Activated naive CD8-positive, alpha-beta T cell treated with anti-CD3 and anti-CD28 coated beads for 36 hours (primary cell): ENCODE results near the gene C4orf54. TPM values are rescaled to one million over a fixed set of nuclear protein-coding genes. Genes with fewer than 3 reads are reported as not detected.

ENCODE experiments used
- DNase-seq: peaks from one replicate; pipeline ENCODE4 v3.0.0; 2021
- H3K27ac Mint-ChIP-seq: one replicate; pipeline ENCODE4 v1.8.0; 2022; ENCODE audit warnings: mild to moderate bottlenecking, moderate library complexity, mixed read lengths
- H3K27me3 Mint-ChIP-seq: one replicate; pipeline ENCODE4 v1.8.0; 2022; ENCODE audit warnings: mild to moderate bottlenecking, mixed read lengths
- H3K36me3 Mint-ChIP-seq: one replicate; pipeline ENCODE4 v1.8.0; 2021; ENCODE audit warnings: mild to moderate bottlenecking, mixed read lengths
- H3K4me1 Mint-ChIP-seq: one replicate; pipeline ENCODE4 v1.8.0; 2021; ENCODE audit warnings: mixed read lengths
- H3K4me3 Mint-ChIP-seq: one replicate; pipeline ENCODE4 v1.8.0; 2022; ENCODE audit warnings: mild to moderate bottlenecking, moderate library complexity, mixed read lengths
- H3K9me3 Mint-ChIP-seq: one replicate; pipeline ENCODE4 v1.8.0; 2022; ENCODE audit warnings: mixed read lengths
- total RNA-seq, 2 experiments: library from RNA; stranded (reverse); gene quantifications; one replicate each; pipeline ENCODE4 v1.2.3, GENCODE V29; 2021

Gene C4orf54
- total RNA-seq, 2 experiments from 2014 or later, result not detected

- Mint-ChIP-seq H3K4me3 (no peak overlapping the region), H3K9me3 (no peaks in the 10 kb centered on the region), H3K27ac (no peak overlapping the region)
These were observed 40.3 kb downstream of the C4orf54 start for GRCh38 chr4:99617374-99617773.

GRCh38 chr4:99615170-99615820 lies 42.3 kb downstream of the C4orf54 start:
- H3K9me3 Mint-ChIP-seq, result no peaks in the 10 kb centered on the region
- no peak overlapping the region for H3K4me3 Mint-ChIP-seq
- no peak overlapping the region for H3K27ac Mint-ChIP-seq
- no peak for DNase-seq
- H3K4me1 Mint-ChIP-seq, result no peaks in the 10 kb centered on the region
- H3K36me3 Mint-ChIP-seq, result no peaks in the 10 kb centered on the region
- peaks cover 28% of the 10 kb centered on the region for H3K27me3 Mint-ChIP-seq

More at GRCh38 chr4:99617374-99617773, 40.3 kb downstream of the C4orf54 start:
- DNase-seq, result no peak
- Mint-ChIP-seq H3K4me1 (no peaks in the 10 kb centered on the region), H3K27me3 (peaks cover 24% of the 10 kb centered on the region), H3K36me3 (no peaks in the 10 kb centered on the region)

GRCh38 chr4:99614491-99614890 lies 43.1 kb downstream of the C4orf54 start:
- H3K27ac Mint-ChIP-seq, result no peak overlapping the region

GRCh38 chr4:99612704-99613103 lies 44.9 kb downstream of the C4orf54 start:
- no peaks in the 10 kb centered on the region for H3K9me3 Mint-ChIP-seq
- H3K4me3 Mint-ChIP-seq, result no peak overlapping the region
- no peak overlapping the region for H3K27ac Mint-ChIP-seq
- H3K36me3 Mint-ChIP-seq, result no peaks in the 10 kb centered on the region
- no peaks in the 10 kb centered on the region for H3K4me1 Mint-ChIP-seq
- peaks cover 30% of the 10 kb centered on the region for H3K27me3 Mint-ChIP-seq
- DNase-seq, result no peak

More at GRCh38 chr4:99614491-99614890, 43.1 kb downstream of the C4orf54 start:
- H3K9me3 Mint-ChIP-seq, result no peaks in the 10 kb centered on the region
- no peak for DNase-seq
- peaks cover 27% of the 10 kb centered on the region for H3K27me3 Mint-ChIP-seq
- H3K36me3 Mint-ChIP-seq, result no peaks in the 10 kb centered on the region
- no peaks in the 10 kb centered on the region for H3K4me1 Mint-ChIP-seq
- H3K4me3 Mint-ChIP-seq, result no peak overlapping the region

- no peak overlapping the region for H3K27ac Mint-ChIP-seq
- H3K36me3 Mint-ChIP-seq, result no peaks in the 10 kb centered on the region
- H3K4me1 Mint-ChIP-seq, result no peaks in the 10 kb centered on the region
- peaks cover 32% of the 10 kb centered on the region for H3K27me3 Mint-ChIP-seq
- H3K9me3 Mint-ChIP-seq, result no peaks in the 10 kb centered on the region
- no peak for DNase-seq
- H3K4me3 Mint-ChIP-seq, result no peak overlapping the region
These were observed 45.3 kb downstream of the C4orf54 start for GRCh38 chr4:99612281-99612680.

GRCh38 chr4:99610605-99611175 lies 46.9 kb downstream of the C4orf54 start:
- no peak overlapping the region for H3K27ac Mint-ChIP-seq
- peaks cover 37% of the 10 kb centered on the region for H3K27me3 Mint-ChIP-seq
- no peak for DNase-seq
- H3K36me3 Mint-ChIP-seq, result no peaks in the 10 kb centered on the region
- H3K4me3 Mint-ChIP-seq, result no peak overlapping the region
- H3K9me3 Mint-ChIP-seq, result no peaks in the 10 kb centered on the region
- H3K4me1 Mint-ChIP-seq, result no peaks in the 10 kb centered on the region

- no peak overlapping the region for H3K4me3 Mint-ChIP-seq
- no peaks in the 10 kb centered on the region for H3K4me1 Mint-ChIP-seq
- H3K9me3 Mint-ChIP-seq, result no peaks in the 10 kb centered on the region
- H3K27ac Mint-ChIP-seq, result no peak overlapping the region
- H3K27me3 Mint-ChIP-seq, result peaks cover 51% of the 10 kb centered on the region
- no peaks in the 10 kb centered on the region for H3K36me3 Mint-ChIP-seq
- no peak for DNase-seq
These were observed 49.2 kb downstream of the C4orf54 start for GRCh38 chr4:99608417-99608816.

Other genes with a start within 250 kb of the C4orf54 start
- not detected for gene ADH7, start 222.5 kb downstream of the C4orf54 start, total RNA-seq
- not detected for gene C4orf17, start 146.8 kb downstream of the C4orf54 start, total RNA-seq
- gene TRMT10A, start 93.8 kb downstream of the C4orf54 start, total RNA-seq, result 1 to 10 TPM; 8.5 to 8.8 TPM
- under 1 TPM; 0.34 to 0.47 TPM for gene MTTP, start 83.0 kb downstream of the C4orf54 start, total RNA-seq
- 10 to 100 TPM; 37.9 to 39.7 TPM for gene DAPP1, start 159.0 kb upstream of the C4orf54 start, total RNA-seq
- gene LAMTOR3, start 236.6 kb upstream of the C4orf54 start, total RNA-seq, result 10 to 100 TPM; 33.6 to 35.1 TPM